ENCODE data around the gene LRP1B.

LRP1B gene

GRCh38 chr2:140641163-140641562 is 1489.7 kb downstream of the LRP1B start:
- DNase-seq: no peak

- no peak for DNase-seq
Measured at GRCh38 chr2:140639628-140640027, 1491.2 kb downstream of the LRP1B start.

GRCh38 chr2:140630557-140630956 is 1500.3 kb downstream of the LRP1B start:
- no peak for DNase-seq

- DNase-seq: no peak
Measured at GRCh38 chr2:140627885-140628284, 1502.9 kb downstream of the LRP1B start.

GRCh38 chr2:140627136-140627535 is 1503.7 kb downstream of the LRP1B start:
- DNase-seq: no peak

GRCh38 chr2:140624200-140624599 is 1506.6 kb downstream of the LRP1B start:
- no peak for DNase-seq

GRCh38 chr2:140621583-140622362 is 1509.0 kb downstream of the LRP1B start:
- no peak for DNase-seq

GRCh38 chr2:140604788-140605187 is 1526.0 kb downstream of the LRP1B start:
- no peak for DNase-seq

- DNase-seq: no peak
Measured at GRCh38 chr2:140604096-140604495, 1526.7 kb downstream of the LRP1B start.

- DNase-seq: no peak
Measured at GRCh38 chr2:140603416-140603815, 1527.4 kb downstream of the LRP1B start.

- DNase-seq: no peak
Measured at GRCh38 chr2:140601801-140602200, 1529.0 kb downstream of the LRP1B start.

GRCh38 chr2:140601342-140601741 is 1529.5 kb downstream of the LRP1B start:
- no peak for DNase-seq

- no peak for DNase-seq
Measured at GRCh38 chr2:140600116-140600515, 1530.7 kb downstream of the LRP1B start.

- no peak for DNase-seq
Measured at GRCh38 chr2:140597836-140598235, 1533.0 kb downstream of the LRP1B start.

- DNase-seq: no peak
Measured at GRCh38 chr2:140597205-140597604, 1533.6 kb downstream of the LRP1B start.

- no peak for DNase-seq
Measured at GRCh38 chr2:140596447-140596846, 1534.4 kb downstream of the LRP1B start.

- no peak for DNase-seq
Measured at GRCh38 chr2:140595107-140595506, 1535.7 kb downstream of the LRP1B start.

GRCh38 chr2:140593132-140593531 is 1537.7 kb downstream of the LRP1B start:
- DNase-seq: no peak

- no peak for DNase-seq
Measured at GRCh38 chr2:140589696-140590095, 1541.1 kb downstream of the LRP1B start.

- DNase-seq: no peak
Measured at GRCh38 chr2:140589273-140589672, 1541.5 kb downstream of the LRP1B start.

- DNase-seq: no peak
Measured at GRCh38 chr2:140586379-140586778, 1544.4 kb downstream of the LRP1B start.

- DNase-seq: no peak
Measured at GRCh38 chr2:140585016-140585415, 1545.8 kb downstream of the LRP1B start.

- DNase-seq: no peak
Measured at GRCh38 chr2:140584471-140584870, 1546.3 kb downstream of the LRP1B start.

GRCh38 chr2:140580532-140581151 is 1550.2 kb downstream of the LRP1B start:
- DNase-seq: no peak

GRCh38 chr2:140577453-140577852 is 1553.4 kb downstream of the LRP1B start:
- DNase-seq: no peak
